ENCODE results near the gene WDR45.

The WDR45 gene

DNA sequence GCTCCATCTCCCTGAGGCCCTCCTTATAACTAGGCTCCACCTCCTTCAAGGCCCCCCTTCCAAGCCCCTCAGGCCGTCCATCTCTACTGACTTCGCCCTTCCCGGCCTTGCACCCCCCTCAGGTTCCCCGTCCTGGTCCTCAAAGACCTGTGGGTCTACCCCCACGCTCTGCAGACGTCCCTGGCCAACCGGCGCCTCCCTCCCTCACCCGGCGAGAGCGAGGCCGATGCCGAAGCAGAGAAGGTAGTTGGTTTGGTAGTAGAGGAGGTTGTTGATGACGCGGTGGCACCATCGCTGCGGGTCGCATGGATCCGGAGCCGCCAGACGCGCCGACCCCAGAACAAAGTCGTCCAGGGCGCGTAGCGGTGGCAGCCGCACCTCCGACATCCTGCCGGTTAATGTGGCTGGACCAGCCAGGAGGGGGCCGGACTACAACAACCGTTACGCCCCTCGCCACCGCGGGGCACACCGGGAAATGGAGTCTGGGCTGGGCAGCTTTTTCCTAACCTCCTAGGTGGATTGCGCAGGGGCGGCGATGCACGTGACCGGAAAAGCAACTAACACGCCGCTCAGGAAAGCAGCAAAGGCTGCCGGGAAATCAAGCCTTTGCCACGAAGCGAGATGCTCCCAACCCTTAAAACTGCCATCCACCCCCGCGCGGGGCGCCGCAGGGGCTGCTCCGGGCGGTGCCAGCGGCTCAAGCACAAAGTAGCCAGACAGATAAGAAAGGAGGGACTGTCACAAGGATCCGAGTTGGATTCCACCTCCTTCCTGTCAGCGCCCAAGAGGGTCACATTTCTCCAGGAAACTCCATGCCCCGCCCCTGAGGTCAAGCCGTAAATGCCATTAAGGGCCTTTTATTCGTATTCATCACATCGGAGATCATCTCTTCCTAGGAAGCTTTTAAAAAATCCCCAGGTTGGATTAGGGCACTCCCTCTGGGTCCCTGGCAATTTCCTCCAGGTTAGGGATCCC lies 5.8 kb downstream of the WDR45 start, which contains the start of gene PRAF2:
PRAF2 (minus strand) TSS at position 402 of the 975 bp plus-strand sequence; CDS start at position 387, 15 bp downstream.
- DNase-seq, result peak; percentile 91

DNA sequence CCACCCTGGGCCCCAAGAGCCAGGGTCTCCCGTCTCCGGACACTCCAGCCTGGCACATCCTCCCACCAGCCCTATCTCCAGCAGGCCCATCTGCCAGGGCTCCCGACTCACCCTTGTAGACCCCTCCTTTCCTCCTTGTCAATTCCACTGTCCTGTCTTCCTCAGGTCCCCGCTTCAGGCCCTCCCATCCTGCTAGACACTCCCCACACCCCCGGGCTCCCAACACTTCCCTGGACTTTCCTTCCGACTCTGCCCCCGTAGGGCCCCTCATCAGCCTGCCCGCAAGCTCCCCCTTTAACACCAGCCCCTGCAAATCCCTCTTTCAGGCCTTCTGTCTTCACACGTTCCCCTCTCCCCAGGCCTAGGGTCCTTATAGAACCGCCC lies 7.0 kb downstream of the WDR45 start:
- no peak for DNase-seq

DNA sequence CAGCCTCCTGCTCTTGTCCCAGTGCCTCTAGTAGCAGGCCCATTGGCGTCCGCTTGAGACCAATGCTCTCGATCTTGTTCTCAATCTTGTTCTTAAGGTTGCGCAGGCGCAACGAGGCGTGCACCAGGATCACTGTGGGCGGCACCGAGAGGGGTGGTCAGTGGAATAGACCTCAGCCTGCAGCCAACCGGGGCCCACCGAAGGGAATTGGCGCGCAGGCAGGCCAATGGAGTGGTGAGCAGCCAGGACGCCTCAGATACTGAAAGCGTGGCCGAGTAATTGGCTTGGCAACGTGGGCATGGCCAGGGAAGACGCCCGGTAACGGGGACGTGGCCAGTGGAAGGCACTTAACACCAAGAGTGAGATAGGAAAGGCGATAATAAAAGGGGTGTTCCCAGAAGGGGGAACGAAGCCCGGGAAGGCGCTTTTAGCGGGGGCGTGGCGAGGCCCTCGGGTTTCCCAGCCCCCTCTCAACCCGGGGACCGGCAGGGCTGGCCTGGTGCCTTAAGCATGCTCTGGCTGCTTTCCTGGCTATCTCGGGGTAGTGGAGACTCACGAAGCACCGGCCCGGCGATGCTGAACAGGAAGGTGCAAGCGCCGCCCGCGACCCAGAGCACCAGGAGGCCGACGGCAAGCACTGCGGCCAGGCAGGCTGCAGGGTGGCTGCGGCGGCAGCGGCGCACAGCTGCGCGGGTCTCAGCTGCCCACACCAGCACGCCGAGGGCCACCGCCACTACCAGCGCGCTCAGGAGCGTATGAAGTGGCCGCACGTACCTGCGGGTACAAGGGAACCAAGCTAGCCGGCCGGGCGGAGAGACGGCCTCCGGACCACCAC lies 7.6 kb downstream of the WDR45 start:
- DNase-seq, result no peak

DNA sequence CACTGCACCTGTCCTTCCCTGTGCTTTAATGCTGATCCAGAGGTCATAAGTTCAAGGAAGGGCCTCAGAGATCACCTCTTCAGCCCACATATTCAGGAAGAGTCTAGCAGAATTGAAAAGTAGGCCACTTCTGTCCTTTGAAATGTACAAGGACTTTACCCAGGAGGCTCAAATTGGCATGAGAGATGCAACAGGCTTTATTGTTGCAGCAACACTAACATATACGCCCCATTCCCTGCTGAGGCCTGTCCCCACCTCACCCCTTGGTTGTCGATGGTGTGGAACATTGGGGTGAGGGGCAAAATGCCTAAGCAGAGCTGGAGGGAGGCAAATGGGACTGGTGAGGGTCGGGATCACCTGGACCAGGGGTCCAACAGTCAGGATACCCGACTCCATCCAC lies 8.7 kb downstream of the WDR45 start:
- no peak for DNase-seq

DNA sequence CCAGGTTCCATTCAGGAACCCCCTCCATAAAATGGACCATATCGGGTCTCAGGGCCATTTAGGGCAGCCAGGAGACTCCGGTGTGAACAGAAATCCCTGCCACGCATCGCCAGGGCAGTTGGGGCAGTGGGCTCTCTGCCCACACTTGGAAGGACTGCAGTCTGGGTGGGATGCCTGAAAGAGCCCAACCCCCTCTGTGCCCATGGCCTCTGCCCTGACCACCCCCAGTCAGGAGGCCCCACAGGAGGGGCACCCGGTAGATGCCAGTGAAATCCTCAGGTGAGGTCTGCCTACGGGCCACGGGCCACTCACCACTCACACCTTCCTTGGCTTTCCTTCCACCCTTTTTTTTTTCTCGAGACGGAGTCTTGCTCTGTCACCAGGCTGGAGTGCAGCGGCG lies 10.6 kb downstream of the WDR45 start:
- no peak for DNase-seq

DNA sequence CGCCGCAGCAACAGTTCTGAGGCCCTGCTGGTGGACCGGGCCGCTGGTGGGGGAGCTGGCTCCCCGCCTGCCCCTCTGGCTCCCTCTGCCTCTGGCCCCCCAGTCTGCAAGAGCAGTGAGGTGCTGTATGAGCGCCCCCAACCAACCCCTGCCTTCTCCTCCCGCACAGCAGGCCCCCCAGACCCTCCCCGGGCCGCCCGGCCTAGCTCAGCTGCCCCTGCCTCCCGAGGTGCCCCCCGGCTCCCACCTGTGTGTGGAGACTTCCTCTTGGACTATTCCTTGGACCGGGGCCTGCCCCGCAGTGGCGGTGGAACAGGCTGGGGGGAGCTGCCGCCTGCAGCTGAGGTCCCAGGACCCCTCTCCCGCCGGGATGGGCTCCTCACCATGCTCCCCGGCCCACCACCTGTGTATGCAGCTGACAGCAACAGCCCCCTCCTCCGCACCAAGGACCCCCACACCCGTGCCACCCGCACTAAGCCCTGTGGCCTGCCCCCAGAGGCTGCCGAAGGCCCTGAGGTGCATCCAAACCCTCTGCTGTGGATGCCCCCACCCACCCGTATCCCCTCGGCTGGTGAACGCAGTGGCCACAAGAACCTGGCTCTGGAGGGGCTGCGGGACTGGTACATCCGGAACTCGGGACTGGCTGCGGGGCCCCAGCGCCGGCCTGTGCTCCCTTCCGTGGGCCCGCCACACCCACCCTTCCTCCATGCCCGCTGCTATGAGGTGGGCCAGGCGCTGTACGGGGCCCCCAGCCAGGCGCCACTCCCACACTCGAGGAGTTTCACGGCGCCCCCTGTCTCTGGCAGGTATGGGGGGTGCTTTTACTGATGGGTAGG lies 12.2 kb downstream of the WDR45 start:
- no peak for DNase-seq

DNA sequence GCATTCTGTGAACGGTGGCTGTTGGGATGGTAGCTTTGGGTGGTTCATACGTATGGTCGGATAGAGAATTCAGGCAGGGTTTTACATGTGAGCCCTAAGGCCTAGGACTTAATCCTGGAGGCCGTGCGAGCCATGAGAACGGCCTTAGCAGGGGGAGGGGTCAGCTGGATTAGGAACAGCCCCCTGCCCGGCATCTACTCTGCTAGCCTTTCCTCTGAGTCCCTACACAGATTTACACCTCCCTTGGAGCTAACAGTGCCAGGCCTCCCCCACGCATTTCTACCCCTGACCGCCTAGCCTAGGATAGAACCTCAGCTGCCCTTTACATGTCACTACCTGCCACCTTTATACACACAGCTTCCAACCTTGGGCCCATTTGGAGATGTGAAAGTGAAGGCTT lies 13.0 kb downstream of the WDR45 start:
- no peak for DNase-seq

DNA sequence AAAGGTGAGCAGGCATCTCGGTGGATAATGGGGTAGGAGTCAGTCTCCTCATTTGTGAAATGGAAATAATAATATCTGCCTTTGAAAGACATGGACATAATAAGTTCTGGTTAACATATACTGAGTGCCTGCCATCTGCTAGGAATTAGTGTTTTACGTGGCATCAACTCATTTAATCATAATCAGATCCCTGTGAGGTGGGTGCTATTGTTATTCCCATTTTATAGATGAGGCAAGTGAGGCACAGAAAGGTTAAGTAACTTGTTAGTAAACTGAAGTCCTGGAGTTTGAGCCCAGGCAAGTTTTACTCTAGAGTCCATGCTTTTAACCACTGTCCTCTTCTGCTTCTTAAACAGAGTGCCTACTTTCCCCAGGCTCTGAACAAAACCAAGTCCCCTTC lies 13.4 kb downstream of the WDR45 start:
- DNase-seq, result no peak

DNA sequence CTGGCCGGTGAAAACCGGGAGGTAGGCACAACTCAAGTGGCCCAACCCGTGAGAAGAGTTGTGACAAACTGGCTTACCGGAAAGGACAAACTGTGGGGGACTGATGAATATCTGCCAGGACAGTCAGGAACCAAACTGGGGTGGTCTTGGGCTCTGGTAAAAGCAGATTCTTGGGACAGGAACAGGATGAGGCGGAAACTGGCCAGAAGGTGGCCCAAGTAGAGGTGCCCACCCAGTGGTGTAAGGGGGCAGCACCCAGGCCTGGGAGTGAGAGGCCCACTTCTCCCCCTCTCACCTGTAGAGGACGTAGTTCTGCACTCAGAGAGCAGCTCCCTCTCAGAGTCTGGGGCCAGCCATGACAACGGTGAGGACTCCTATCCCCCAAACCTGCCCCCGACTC lies 15.0 kb downstream of the WDR45 start:
- DNase-seq, result no peak

DNA sequence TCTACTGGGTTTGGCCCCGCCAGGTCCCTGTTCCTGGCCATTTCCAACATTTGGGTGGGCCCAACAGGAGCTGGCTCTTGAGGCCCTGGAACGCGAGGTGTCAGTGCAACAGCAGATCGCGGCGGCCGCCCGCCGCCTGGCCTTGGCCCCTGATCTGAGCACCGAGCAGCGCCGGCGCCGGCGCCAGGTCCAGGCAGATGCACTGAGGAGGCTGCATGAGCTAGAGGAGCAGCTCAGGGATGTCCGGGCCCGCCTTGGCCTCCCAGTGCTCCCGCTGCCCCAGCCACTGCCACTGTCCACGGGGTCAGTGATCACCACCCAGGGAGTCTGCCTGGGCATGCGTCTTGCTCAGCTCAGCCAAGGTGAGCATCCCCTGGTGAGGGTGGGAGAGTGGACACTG lies 15.4 kb downstream of the WDR45 start:
- no peak for DNase-seq

DNA sequence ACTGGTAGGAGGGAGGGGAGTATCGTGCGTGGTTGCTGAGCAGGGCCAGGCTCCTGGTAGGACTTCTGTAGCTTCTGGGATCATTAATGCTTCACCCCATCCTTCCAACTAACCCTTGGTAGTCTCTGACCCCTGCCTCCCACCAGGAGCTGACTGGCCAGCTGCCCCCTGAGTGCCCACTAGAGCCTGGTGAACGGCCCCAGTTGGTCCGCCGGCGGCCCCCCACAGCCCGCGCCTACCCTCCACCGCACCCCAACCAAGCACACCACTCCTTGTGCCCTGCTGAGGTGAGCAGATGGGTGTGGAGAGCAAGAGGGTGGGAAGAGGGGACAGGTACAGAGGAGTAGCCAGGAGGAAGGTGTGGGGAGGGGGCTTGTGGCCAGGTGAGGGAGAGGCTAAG lies 16.0 kb downstream of the WDR45 start:
- no peak for DNase-seq

DNA sequence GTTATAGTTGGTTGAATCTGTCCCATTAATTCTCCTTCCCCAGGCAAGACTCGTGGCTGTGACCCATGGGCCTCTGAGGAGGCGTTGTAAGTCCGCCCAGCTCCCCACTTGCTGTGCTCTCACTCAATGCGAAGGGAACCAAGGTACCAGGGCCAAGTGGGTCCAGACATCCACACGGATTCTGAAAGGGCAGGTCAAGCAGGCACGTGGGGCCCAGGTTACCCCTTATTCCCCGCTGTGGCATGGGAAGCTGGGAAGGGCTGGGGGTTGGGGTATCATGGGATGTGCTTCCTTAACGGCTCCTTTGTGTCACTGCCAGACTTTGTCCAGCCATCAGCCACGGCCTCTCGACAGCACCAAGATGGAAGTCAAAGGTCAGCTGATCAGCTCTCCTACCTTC lies 17.8 kb downstream of the WDR45 start:
- no peak for DNase-seq

DNA sequence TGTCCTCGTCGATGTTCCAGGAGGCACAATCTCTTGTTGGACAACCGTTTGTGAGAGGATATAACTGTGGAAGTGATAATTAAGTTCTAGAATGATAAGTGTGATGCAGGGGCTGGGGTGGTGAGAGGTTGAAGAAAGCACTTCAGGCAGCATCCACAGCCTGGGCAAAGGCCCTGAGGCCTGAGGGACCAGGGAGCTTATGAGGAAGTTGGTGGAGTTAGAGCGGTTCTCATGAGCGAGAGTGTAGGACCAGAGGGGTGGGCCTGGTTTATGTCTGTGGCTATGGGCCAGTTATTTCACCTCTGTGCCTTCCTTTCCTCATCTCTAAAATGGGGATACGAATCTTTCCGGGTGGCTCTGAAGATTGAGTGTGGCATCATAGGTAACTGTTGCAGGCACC lies 18.2 kb downstream of the WDR45 start:
- no peak for DNase-seq

DNA sequence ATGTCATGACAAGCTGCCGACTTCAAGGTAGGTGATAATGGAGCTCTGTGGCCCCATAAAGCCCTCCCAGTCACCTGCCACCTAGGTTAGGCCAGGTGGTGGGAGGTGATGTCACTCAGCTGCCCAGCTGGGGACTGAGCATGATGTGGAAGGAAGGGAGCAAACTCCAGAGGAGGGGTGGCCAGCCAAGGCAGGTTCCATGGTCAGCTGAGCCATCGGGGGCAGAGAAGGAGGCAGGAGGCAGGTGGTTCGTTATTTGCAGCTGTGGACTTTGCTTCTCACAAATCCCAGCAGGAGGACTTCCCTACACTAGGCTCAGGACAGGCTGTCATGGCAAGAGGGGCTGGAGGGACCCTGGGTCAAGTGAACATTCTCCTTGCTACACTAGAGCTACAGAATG lies 18.8 kb downstream of the WDR45 start:
- peak; percentile 73 for DNase-seq

DNA sequence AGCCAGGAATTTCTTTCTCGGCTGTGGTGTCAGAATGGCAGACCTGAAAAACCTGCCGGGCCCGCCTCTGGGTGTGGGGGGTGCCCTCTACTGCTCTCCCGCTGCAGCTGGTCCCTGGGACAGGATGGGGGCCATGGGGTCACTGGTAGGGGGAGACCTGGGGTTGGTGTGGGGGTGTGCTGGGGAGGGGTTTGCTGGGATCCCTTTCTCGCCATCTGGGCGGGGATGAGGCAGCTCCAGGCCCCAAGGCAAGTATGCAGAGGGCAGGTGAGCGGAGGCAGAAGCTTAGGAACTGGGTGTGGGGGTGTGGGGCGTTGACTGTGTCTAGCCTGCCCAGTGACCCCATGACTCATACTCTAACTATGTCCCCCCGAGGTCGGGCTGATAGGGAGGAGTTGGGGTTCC lies 20.0 kb downstream of the WDR45 start:
- no peak for DNase-seq

DNA sequence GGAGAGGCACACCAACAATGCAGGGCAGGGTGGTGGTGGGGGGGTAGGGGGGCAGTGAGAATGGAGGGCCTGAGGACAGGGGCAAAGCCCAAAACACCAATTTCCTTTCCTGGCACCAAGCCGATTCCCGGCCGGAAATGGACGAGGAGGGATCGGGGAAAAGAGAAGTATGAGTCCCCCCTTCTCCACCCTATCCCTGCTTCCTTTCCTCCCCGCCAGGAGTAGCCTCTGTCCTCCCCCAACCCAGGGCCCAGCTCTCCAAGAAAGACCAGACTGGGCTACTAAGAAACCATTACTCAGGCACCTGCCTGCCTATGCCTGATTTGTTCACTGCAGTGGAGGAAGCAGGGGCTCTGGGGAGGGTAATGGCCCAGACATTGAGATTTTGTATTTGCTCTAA lies 20.5 kb downstream of the WDR45 start:
- no peak for DNase-seq

DNA sequence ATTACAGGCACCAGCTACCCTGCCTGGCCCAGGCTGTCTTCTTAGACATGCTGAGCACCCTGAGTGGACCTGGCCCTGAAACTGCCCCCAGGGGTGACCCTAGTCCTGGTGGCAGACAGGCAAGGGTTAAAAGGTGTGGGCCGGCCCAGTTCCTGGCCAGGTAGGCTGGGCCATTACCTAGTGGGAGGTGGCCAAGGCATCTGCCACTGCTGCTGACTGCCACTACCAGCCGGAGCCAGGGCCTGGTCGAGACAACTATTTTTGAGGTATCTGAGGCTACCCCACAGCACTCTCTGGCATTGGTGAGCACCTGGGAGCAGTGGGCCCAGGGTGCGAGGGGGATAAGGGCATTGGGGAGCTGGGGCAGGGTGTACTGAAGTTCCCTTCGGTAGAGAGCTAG lies 20.9 kb downstream of the WDR45 start, which contains the start of gene CCDC120:
CCDC120 (plus strand) TSS at position 206 of the 400 bp plus-strand sequence. CDS start 3,043 bp downstream, outside the sequence.
- DNase-seq, result no peak

DNA sequence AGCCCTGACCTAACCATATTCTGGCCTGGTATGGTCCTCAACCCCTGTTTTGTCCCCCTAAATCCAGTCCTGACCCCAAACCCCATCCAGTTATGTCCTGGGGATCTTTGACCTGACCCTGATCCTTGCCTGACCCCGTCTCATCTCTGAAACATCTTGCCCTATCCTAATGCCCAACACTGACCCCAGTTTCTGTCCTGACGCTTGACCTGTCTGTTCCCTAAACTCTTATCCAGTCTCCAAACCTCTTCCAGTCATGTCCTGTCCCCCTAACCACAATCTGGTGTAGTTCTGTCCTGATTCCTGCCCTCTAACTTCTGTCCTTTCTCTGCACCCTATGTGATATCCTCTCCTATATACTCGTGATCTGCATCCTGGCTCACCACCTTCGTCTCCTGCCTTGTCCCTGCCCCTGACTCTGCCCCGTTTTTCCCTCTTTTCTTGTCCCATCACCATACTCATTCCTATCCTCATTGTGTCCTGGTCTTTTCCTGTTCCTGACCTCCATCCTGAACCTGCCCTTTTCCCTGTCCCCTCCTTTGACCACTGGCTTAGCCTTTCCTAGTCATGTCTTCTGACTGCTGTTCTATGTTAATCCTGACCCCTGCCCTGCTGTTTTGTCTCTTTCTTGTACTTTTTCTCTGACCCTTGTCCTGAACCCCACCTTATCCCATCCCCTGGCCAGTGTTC lies 25.5 kb downstream of the WDR45 start:
- no peak for DNase-seq

DNA sequence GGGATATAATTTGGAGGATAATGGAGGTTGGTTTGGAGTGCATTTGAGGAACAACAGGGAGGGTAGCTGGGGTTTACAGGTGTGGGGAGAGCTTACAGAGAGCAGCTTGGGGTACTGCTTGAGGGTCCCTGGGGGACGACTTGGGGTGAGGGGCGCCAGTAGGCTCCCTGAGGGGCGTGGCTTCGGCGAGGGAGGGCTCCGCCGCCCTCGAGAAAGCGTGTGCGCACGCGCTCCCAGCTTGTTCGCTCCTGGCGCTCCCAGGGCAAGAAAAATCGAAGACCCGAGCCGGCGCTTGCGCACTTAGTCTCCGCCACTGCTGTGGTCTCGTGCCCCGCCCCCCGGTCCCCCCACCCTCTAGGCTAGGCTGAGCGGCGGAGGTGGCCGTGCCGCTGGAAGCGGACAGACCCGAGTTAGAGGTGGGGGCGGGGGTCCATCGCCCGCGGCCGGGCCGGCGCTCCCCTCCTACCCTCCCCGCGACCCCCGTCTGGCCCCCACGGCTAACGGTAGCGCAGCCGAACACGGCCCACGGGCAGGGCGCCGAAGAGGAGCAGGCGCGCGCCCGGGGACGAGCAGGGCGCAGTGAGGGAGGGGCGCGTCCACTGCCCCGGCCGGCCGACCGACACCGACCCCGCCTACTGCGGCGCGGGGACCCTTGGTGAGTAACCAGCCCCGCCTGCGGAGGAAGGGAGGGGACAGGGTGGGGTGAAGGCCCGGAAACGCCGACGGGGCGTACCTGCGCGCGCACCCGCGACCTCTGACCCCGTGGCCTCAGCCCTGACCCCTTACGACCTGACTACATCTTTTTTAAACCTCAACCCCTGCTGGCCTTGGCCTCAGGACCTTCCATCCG lies 26.2 kb downstream of the WDR45 start:
- DNase-seq, result peak; percentile 88

DNA sequence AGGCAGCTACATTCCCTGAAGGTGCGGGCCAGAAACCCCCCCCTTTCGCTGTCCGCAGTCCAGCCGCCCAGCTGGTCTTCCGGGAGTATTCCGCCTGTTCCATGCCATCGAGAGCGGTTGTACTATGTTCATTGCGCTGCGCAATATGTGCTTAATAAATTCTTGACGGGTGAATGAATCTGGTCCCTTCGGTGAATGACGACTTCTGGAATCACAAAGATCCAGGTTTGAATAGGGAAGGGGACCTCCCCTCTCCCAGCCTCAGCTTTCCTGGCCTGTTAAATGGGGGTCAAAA lies 35.8 kb downstream of the WDR45 start:
- no peak for DNase-seq

DNA sequence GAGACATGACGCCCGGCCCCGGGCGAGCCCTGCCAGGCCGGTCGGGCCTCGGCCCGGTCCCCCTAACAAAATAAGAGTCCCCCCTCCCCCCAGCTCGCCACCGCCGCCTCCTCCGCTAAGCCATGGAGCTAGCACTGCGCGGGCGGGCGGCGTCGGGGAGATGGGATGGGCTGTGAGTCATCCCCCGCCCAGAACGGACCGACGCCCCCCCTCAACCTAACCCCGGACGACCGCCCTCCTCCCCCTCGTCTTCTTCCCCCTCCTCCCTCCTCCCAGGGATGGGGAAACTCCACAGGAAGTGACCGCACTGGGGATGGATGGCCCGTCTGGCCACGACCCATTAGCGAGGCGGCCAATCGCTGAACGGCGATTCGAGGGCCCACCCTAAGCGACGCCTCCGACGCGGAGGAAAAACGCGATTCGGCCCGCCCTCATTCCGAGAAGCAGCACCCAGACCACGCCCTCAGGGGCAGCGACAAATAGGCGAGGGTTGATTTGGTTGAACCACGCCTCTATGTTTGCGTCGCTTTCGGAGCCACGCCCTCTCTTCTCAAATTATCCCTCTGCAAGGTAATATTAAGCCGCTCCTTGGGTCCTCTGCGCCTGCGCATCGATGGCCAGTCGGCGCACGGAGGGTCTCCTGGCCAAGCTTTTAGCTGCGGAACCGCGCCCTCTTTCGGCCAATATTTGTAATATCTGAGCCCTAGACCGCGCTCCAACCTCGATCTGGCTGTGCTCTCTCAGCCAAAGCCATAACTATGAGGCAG lies 36.3 kb downstream of the WDR45 start, which contains the start of gene TFE3:
TFE3 (minus strand) TSS at position 138 of the 767 bp plus-strand sequence; CDS start at position 7, 131 bp downstream.
- peak; percentile 99 for DNase-seq
